ENCODE data around the gene CORO2B.

DNA sequence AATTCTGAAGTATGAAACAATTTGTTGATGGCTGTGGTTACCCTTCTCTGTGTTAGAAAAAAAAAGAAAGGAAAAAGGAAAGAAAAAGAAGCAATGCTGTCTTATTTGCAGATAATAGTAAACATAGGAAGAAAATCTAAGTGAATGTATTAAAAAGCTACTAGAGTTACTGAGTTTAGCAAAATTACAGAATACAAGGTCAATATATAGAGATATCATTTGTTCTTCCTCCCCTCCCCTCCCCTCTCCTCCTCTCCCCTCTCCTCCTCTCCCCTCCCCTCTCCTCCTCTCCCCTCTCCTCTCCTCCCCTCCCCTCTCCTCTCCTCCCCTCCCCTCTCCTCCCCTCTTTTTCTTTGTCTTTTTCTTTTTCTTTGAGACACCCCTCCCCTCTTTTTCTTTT lies 172.8 kb downstream of the CORO2B start:
- no peak for TF ChIP-seq BACH2 (CRISPR knock-in tag; IDR thresholded peaks at IDR 0.05; ENCODE audit: borderline replicate concordance)
- TF ChIP-seq, protein P1, sequence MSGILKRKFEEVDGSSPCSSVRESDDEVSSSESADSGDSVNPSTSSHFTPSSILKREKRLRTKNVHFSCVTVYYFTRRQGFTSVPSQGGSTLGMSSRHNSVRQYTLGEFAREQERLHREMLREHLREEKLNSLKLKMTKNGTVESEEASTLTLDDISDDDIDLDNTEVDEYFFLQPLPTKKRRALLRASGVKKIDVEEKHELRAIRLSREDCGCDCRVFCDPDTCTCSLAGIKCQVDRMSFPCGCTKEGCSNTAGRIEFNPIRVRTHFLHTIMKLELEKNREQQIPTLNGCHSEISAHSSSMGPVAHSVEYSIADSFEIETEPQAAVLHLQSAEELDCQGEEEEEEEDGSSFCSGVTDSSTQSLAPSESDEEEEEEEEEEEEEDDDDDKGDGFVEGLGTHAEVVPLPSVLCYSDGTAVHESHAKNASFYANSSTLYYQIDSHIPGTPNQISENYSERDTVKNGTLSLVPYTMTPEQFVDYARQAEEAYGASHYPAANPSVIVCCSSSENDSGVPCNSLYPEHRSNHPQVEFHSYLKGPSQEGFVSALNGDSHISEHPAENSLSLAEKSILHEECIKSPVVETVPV (CRISPR knock-in tag; IDR thresholded peaks at IDR 0.05) = no peak
- TF ChIP-seq ARNTL (CRISPR knock-in tag; IDR thresholded peaks at IDR 0.05; ENCODE audit: borderline replicate concordance, low read depth) = no peak
- no peak for TF ChIP-seq ZFP3 (CRISPR knock-in tag; IDR thresholded peaks at IDR 0.05)
- TF ChIP-seq CSDC2 (CRISPR knock-in tag; IDR thresholded peaks at IDR 0.05) = no peak
- TF ChIP-seq ZFP30 (CRISPR knock-in tag; IDR thresholded peaks at IDR 0.05) = no peak
- no peak for TF ChIP-seq ESRRG (CRISPR knock-in tag; IDR thresholded peaks at IDR 0.05)
- no peak for TF ChIP-seq PATZ1 (CRISPR knock-in tag; IDR thresholded peaks at IDR 0.05; ENCODE audit: borderline replicate concordance)
- TF ChIP-seq RARB (CRISPR knock-in tag; IDR thresholded peaks at IDR 0.05) = no peak

Measured in SK-N-SH treated with all-trans-retinoic acid at 6 μM for 48 hours (cell line).